ENCODE data around the gene FEZF2. TPM values are rescaled to one million over a fixed set of nuclear protein-coding genes. Genes with fewer than 3 reads are reported as not detected.

The FEZF2 gene
- total and polyA plus RNA-seq, 10 donors: not detected

DNA sequence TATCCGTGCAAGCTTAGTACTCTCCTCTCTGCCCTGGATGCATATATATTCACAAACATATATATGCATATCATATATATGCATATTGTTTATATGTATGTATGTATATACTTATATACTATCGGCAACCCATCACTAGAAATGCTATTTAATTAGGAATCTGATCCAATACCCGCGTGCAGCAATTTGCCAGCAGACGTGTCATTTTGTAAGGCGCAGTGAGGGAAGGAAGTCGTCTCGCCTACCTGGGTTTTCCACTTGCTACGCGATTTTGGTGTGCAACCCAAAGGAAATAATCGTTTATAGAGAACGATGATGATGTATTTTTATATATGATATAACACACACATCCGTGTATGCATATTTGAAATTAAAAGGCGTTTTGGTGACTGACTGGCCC, 5.6 kb upstream of the FEZF2 start:
- Histone ChIP-seq H3K27me3 (replicated peaks in 1 of 7) (peaks cover 6 to 94% (median 72%) of the 10 kb centered on the region in 7 donors), H3K4me1 (peaks cover 0 to 16% (median 8%) of the 10 kb centered on the region in 6 donors), H3K27ac (no peak overlapping the region), H3K9me3 (no peaks in the 10 kb centered on the region), H3K36me3 (no peaks in the 10 kb centered on the region), H3K4me3 (no peak overlapping the region)
- intact Hi-C loops (cut with DNase I; ENCODE audit: low total_unique reads): no loop called here
- 6 to 11% (median 7%) methylated on average over 14 of the region's 14 CpGs for WGBS, 5 donors
- TF ChIP-seq POLR2A (IDR thresholded peaks at IDR 0.05): no peak
- TF ChIP-seq, protein P1, sequence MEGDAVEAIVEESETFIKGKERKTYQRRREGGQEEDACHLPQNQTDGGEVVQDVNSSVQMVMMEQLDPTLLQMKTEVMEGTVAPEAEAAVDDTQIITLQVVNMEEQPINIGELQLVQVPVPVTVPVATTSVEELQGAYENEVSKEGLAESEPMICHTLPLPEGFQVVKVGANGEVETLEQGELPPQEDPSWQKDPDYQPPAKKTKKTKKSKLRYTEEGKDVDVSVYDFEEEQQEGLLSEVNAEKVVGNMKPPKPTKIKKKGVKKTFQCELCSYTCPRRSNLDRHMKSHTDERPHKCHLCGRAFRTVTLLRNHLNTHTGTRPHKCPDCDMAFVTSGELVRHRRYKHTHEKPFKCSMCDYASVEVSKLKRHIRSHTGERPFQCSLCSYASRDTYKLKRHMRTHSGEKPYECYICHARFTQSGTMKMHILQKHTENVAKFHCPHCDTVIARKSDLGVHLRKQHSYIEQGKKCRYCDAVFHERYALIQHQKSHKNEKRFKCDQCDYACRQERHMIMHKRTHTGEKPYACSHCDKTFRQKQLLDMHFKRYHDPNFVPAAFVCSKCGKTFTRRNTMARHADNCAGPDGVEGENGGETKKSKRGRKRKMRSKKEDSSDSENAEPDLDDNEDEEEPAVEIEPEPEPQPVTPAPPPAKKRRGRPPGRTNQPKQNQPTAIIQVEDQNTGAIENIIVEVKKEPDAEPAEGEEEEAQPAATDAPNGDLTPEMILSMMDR (IDR thresholded peaks at IDR 0.05 in 8 of 11, conservative IDR thresholded peaks at IDR 0.05 in 3 of 11): no peak
- TF ChIP-seq POLR2AphosphoS5 (IDR thresholded peaks at IDR 0.05): no peak
- no peak for DNase-seq

DNA sequence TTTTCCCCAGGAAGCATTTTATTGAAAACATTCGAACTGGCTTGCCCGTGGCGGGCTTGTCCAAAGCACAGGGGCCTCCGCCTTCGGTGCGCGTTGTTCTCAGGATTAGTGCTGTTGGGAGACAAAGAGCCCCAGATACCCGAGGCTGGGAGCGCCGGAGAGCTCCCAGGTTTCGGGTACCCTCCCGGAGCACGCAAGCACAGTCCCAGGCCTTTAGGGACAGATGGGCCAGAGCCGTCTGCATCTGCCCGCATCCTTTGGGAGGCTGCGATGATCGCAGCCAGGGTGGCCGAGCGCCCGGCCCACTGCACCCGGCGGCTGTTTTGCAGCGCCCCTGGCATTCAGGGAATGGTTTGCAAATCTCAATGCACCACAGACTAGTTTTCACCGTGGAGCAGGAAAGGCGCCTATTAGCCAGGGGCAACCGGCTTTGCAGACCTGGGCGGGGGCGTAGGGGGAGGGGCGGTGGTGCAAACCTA, 5.0 kb upstream of the FEZF2 start:
- no peak for DNase-seq

DNA sequence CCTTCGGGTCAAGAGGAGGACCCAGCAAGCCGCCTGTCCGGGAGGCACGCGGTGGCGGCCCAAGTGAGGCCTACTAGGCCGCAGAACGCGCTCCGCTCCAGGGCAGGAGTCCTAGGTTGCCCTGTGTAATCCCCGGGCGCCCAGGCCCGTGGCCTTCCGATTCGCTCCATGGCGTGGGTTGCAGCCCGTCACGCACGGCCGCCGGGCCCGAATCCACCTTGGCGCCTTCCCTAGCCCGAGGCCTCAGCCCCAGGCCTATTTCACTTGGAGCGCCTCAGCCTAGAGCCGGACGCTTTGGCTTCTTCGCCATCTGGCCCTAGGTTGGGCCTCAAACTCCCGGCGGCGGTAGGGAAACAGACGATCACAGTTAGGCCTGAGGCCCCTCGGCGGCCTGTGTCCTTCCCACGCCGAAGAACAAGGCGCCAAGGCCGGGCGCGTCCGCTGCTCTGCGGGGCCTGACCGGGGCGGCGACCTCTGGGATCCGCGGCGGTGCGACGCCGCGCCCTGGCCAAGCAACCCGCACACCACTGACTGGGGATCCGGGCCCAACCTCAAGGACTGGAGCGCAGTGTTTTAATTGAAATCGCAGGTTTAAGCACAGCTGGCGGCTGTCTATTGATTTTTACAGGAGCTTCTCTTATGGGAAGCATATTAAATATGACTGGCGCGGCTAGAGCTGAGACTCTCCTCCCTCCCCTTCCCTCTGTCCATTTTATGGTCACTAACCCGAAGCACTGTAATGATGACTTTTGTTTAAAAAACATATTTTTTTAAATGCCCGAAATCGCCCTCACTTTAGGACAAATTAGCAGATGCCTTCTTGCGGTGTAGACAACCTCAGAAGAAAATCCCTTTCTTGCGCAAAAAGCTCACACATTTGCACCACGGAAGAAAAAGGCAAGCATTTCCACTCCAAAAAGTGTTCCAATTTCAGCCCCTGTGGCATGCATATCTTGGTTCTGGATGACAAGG, 3.8 kb upstream of the FEZF2 start:
- H3K27me3 ChIP-seq (replicated peaks in 1 of 7): peaks cover 6 to 100% (median 87%) of the 10 kb centered on the region in 7 donors
- no peaks in the 10 kb centered on the region for H3K36me3 ChIP-seq
- peaks cover 0 to 30% (median 18%) of the 10 kb centered on the region in 6 donors for H3K4me1 ChIP-seq
- H3K27ac ChIP-seq: no peak overlapping the region
- intact Hi-C loops (cut with DNase I; ENCODE audit: low total_unique reads): no loop called here
- no peak overlapping the region for H3K4me3 ChIP-seq
- TF ChIP-seq, protein P1 (IDR thresholded peaks at IDR 0.05 in 8 of 11, conservative IDR thresholded peaks at IDR 0.05 in 3 of 11): no peak
- no peak for TF ChIP-seq POLR2A (IDR thresholded peaks at IDR 0.05)
- TF ChIP-seq POLR2AphosphoS5 (IDR thresholded peaks at IDR 0.05): no peak
- no peak for DNase-seq
- no peaks in the 10 kb centered on the region for H3K9me3 ChIP-seq
- 13 to 21% (median 20%) methylated on average over 12 to 65 of the region's 65 CpGs for WGBS, 5 donors

More for the DNA sequence above, 5.0 kb upstream of the FEZF2 start:
- H3K4me3 ChIP-seq: peak overlapping the region in 1 of 8 donors; percentile 5
- 4 to 9% (median 8%) methylated on average over 18 to 29 of the region's 29 CpGs for WGBS, 5 donors
- H3K36me3 ChIP-seq: no peaks in the 10 kb centered on the region
- peaks cover 6 to 100% (median 78%) of the 10 kb centered on the region in 7 donors for H3K27me3 ChIP-seq (replicated peaks in 1 of 7)
- H3K27ac ChIP-seq: no peak overlapping the region
- TF ChIP-seq, protein P1 (IDR thresholded peaks at IDR 0.05 in 8 of 11, conservative IDR thresholded peaks at IDR 0.05 in 3 of 11): no peak
- TF ChIP-seq POLR2A (IDR thresholded peaks at IDR 0.05): no peak
- no peak for TF ChIP-seq POLR2AphosphoS5 (IDR thresholded peaks at IDR 0.05)
- H3K9me3 ChIP-seq: no peaks in the 10 kb centered on the region
- H3K4me1 ChIP-seq: peaks cover 0 to 21% (median 13%) of the 10 kb centered on the region in 6 donors
- intact Hi-C loops (cut with DNase I; ENCODE audit: low total_unique reads): no loop called here

DNA sequence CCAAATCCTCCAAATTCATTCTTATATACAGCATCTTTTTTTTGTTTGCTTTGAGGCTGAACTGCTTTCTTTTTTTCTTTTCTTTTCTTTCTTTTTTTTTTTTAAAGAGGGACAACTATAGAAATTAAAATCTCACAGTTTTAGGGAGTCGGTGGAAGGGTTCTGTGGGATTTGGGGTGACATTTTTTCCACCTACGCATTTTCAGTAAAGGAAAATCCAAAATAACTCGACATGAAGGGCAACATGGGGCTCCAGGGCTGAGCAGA, 3.0 kb upstream of the FEZF2 start:
- Histone ChIP-seq H3K27me3 (replicated peaks in 1 of 7) (peaks cover 9 to 100% (median 95%) of the 10 kb centered on the region in 7 donors), H3K4me3 (no peak overlapping the region), H3K36me3 (no peaks in the 10 kb centered on the region), H3K9me3 (no peaks in the 10 kb centered on the region), H3K27ac (no peak overlapping the region), H3K4me1 (peaks cover 0 to 35% (median 20%) of the 10 kb centered on the region in 6 donors)
- TF ChIP-seq POLR2AphosphoS5 (IDR thresholded peaks at IDR 0.05) (no peak), POLR2A (IDR thresholded peaks at IDR 0.05) (no peak)
- TF ChIP-seq, protein P1 (IDR thresholded peaks at IDR 0.05 in 8 of 11, conservative IDR thresholded peaks at IDR 0.05 in 3 of 11): no peak
- intact Hi-C loops (cut with DNase I; ENCODE audit: low total_unique reads): no loop called here
- no peak for DNase-seq
- WGBS, 5 donors: 45 to 54% (median 51%) methylated on average over 3 of the region's 3 CpGs

Measured in spleen (tissue), 11 donors.